Astrocyte (in vitro differentiated cells and primary cell): Measurements from ENCODE around the gene FHIT. TPM values are rescaled to one million over a fixed set of nuclear protein-coding genes. Genes with fewer than 3 reads are reported as not detected.

Experiments
- DNase-seq: peaks from one replicate; pipeline ENCODE4 v3.0.0-alpha.2; 2010; ENCODE audit warnings: low read depth
- FAIRE-seq: peaks from 2 replicates; lab custom pipeline; 2011; peaks lifted over from hg19 to GRCh38; lab: Jason Lieb, UNC
- H2AFZ ChIP-seq: 2 replicates; pipeline ENCODE4 v1.6.0; 2012; ENCODE audit warnings: low read depth, low read length, inconsistent platforms
- H3K27ac ChIP-seq: 2 replicates; pipeline ENCODE4 v1.5.1; 2011; ENCODE audit warnings: low read depth, low read length, inconsistent platforms
- H3K27me3 ChIP-seq: 2 replicates; pipeline ENCODE4 v1.6.0; 2011; ENCODE audit warnings: low read length, inconsistent platforms; ENCODE audit not compliant: insufficient read depth
- H3K36me3 ChIP-seq: 2 replicates; pipeline ENCODE4 v1.5.1; 2011; ENCODE audit warnings: low read length, inconsistent platforms; ENCODE audit not compliant: insufficient read depth
- H3K4me1 ChIP-seq: 2 replicates; pipeline ENCODE4 v1.5.1; 2011; ENCODE audit warnings: low read length, inconsistent platforms; ENCODE audit not compliant: insufficient read depth
- H3K4me2 ChIP-seq: 2 replicates; pipeline ENCODE4 v1.6.0; 2012; ENCODE audit warnings: low read length, inconsistent platforms
- H3K4me3 ChIP-seq: 2 replicates; pipeline ENCODE4 v1.5.1; 2011; ENCODE audit warnings: low read depth, mild to moderate bottlenecking, low read length, inconsistent platforms; ENCODE audit not compliant: insufficient read depth
- H3K79me2 ChIP-seq: 2 replicates; pipeline ENCODE4 v1.6.0; 2012; ENCODE audit warnings: mild to moderate bottlenecking, low read length, inconsistent platforms; ENCODE audit not compliant: insufficient read depth
- H3K9ac ChIP-seq: 2 replicates; pipeline ENCODE4 v1.6.0; 2012; ENCODE audit warnings: mild to moderate bottlenecking, low read length, inconsistent platforms
- H3K9me3 ChIP-seq: 2 replicates; pipeline ENCODE4 v1.5.1; 2012; ENCODE audit warnings: low read depth, mild to moderate bottlenecking, low read length, inconsistent platforms; ENCODE audit not compliant: insufficient read depth
- H4K20me1 ChIP-seq: 2 replicates; pipeline ENCODE4 v1.6.0; 2012; ENCODE audit warnings: low read length, inconsistent platforms; ENCODE audit not compliant: insufficient read depth
- H3K27ac Mint-ChIP-seq: one replicate; pipeline ENCODE4 v1.8.0; 2021; ENCODE audit warnings: mild to moderate bottlenecking, mixed read lengths; ENCODE audit not compliant: unreplicated experiment
- H3K27me3 Mint-ChIP-seq: one replicate; pipeline ENCODE4 v1.8.0; 2021; ENCODE audit warnings: low read depth, mixed read lengths; ENCODE audit not compliant: unreplicated experiment
- H3K36me3 Mint-ChIP-seq: one replicate; pipeline ENCODE4 v1.8.0; 2021; ENCODE audit warnings: low read depth, mixed read lengths; ENCODE audit not compliant: unreplicated experiment
- H3K4me1 Mint-ChIP-seq: one replicate; pipeline ENCODE4 v1.8.0; 2021; ENCODE audit warnings: low read depth, mixed read lengths; ENCODE audit not compliant: unreplicated experiment
- H3K4me3 Mint-ChIP-seq: one replicate; pipeline ENCODE4 v1.8.0; 2021; ENCODE audit warnings: mild to moderate bottlenecking, moderate library complexity, mixed read lengths; ENCODE audit not compliant: unreplicated experiment
- H3K9me3 Mint-ChIP-seq: one replicate; pipeline ENCODE4 v1.8.0; 2021; ENCODE audit warnings: mild to moderate bottlenecking, mixed read lengths; ENCODE audit not compliant: unreplicated experiment
- EZH2 ChIP-seq: IDR thresholded peaks from 2 replicates; pipeline ENCODE4 v1.6.1; 2012; ENCODE audit warnings: mild to moderate bottlenecking, low read length, inconsistent platforms; ENCODE audit not compliant: insufficient read depth
- total RNA-seq: library from RNA; stranded (reverse); gene quantifications from 2 replicates; pipeline ENCODE4 v1.2.1, GENCODE V29; 2021
- TF ChIP-seq, protein P1 (sequence below): IDR thresholded peaks from 2 replicates; pipeline ENCODE4 v1.5.1; 2011; ENCODE audit warnings: low read depth, mild to moderate bottlenecking, inconsistent platforms, low read length, moderate library complexity; ENCODE audit not compliant: insufficient read depth

FHIT gene
- total RNA-seq, 1 donor from 2014 or later, result 6.7 TPM

DNA sequence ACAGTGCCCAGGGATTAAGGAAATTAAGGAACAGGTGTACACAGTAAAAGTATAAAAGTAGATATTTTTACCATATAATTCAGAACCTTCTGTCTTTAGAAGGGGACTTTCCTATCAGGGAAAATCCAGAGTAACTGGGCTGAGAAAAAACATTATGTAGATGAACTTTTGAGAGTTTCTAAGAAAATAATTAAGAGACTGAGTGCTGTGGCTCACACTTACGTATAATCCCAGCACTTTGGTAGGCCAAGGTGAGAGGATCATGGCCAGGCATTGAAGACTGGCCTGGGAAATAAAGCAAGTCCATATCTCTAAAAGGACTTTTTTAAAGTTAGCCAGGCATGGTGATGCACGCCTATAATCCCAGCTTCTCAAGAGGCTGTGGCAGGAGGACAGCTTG, 1021.8 kb downstream of the FHIT start:
- no peak overlapping the region for H2AFZ ChIP-seq
- H3K9ac ChIP-seq, result no peak overlapping the region
- Mint-ChIP-seq H3K4me1 (peaks cover 2% of the 10 kb centered on the region), H3K4me3 (no peak overlapping the region), H3K9me3 (peaks cover 1% of the 10 kb centered on the region), H3K27me3 (peaks cover 6% of the 10 kb centered on the region), H3K27ac (no peak overlapping the region), H3K36me3 (no peaks in the 10 kb centered on the region)
- H3K79me2 ChIP-seq, result no peaks in the 10 kb centered on the region
- no peaks in the 10 kb centered on the region for H3K4me1 ChIP-seq
- H3K36me3 ChIP-seq, result no peaks in the 10 kb centered on the region
- no peaks in the 10 kb centered on the region for H3K9me3 ChIP-seq
- FAIRE-seq (no peak), DNase-seq (no peak)
- H3K4me3 ChIP-seq, result no peak overlapping the region
- H4K20me1 ChIP-seq, result no peaks in the 10 kb centered on the region
- no peak for TF ChIP-seq EZH2
- TF ChIP-seq, protein P1, sequence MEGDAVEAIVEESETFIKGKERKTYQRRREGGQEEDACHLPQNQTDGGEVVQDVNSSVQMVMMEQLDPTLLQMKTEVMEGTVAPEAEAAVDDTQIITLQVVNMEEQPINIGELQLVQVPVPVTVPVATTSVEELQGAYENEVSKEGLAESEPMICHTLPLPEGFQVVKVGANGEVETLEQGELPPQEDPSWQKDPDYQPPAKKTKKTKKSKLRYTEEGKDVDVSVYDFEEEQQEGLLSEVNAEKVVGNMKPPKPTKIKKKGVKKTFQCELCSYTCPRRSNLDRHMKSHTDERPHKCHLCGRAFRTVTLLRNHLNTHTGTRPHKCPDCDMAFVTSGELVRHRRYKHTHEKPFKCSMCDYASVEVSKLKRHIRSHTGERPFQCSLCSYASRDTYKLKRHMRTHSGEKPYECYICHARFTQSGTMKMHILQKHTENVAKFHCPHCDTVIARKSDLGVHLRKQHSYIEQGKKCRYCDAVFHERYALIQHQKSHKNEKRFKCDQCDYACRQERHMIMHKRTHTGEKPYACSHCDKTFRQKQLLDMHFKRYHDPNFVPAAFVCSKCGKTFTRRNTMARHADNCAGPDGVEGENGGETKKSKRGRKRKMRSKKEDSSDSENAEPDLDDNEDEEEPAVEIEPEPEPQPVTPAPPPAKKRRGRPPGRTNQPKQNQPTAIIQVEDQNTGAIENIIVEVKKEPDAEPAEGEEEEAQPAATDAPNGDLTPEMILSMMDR, result no peak
- H3K4me2 ChIP-seq, result no peak overlapping the region
- H3K27ac ChIP-seq, result no peak overlapping the region
- H3K27me3 ChIP-seq, result no peaks in the 10 kb centered on the region

DNA sequence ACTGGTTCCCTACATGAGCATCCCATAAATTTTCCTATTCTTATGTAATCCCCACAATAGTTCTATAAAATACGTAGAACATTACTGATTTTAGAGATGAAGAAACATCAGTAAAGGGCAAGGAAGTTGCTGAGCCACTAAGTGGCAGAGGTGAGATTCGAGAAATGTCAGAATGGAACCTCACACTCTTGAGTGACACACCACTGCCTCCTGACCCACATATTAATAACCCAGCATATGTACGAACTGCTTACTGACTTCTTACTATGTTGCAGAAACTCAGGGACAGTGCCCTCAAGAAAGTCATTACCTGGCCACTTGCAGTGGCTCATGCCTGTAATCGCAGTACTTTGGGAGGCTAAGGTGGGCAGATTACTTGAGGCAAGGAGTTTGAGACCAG, 1022.4 kb downstream of the FHIT start:
- no peak overlapping the region for H3K27ac Mint-ChIP-seq

DNA sequence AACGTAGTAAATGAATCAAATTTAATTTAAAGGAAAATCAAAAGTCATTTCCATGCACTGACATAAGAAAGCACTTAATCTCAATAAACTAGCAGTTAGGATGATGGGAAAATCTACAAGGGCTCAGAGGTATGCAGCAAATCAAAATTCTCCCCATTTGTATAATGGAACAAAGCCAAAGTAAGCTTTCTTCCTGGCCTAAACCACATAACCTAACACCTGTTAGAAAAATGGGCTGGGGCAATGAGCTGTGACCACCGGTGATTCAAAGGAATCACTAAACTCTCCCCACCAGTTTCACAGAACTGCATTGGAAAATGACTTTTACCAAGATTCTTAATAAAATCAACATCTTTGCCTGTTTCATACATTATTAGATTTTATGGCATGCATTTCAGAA, 1024.3 kb downstream of the FHIT start:
- H3K27me3 Mint-ChIP-seq, result peaks cover 6% of the 10 kb centered on the region
- no peak overlapping the region for H2AFZ ChIP-seq
- FAIRE-seq, result no peak

More for the DNA sequence above, 1022.4 kb downstream of the FHIT start:
- no peaks in the 10 kb centered on the region for H3K4me1 ChIP-seq
- no peak overlapping the region for H3K27ac ChIP-seq
- no peak overlapping the region for H3K4me3 ChIP-seq
- no peak overlapping the region for H2AFZ ChIP-seq
- no peaks in the 10 kb centered on the region for H3K79me2 ChIP-seq
- no peak overlapping the region for H3K4me2 ChIP-seq
- DNase-seq, result no peak
- no peak overlapping the region for H3K4me3 Mint-ChIP-seq
- H3K9me3 ChIP-seq, result no peaks in the 10 kb centered on the region
- TF ChIP-seq, protein P1, result no peak
- no peak for TF ChIP-seq EZH2
- no peak for FAIRE-seq
- H3K36me3 ChIP-seq, result no peaks in the 10 kb centered on the region
- H3K9ac ChIP-seq, result no peak overlapping the region
- H3K4me1 Mint-ChIP-seq, result peaks cover 2% of the 10 kb centered on the region
- H3K36me3 Mint-ChIP-seq, result no peaks in the 10 kb centered on the region
- H3K27me3 Mint-ChIP-seq, result peaks cover 6% of the 10 kb centered on the region
- H3K27me3 ChIP-seq, result no peaks in the 10 kb centered on the region
- H3K9me3 Mint-ChIP-seq, result peaks cover 1% of the 10 kb centered on the region
- H4K20me1 ChIP-seq, result no peaks in the 10 kb centered on the region

More for the DNA sequence above, 1024.3 kb downstream of the FHIT start:
- no peaks in the 10 kb centered on the region for H3K27me3 ChIP-seq
- H3K79me2 ChIP-seq, result no peaks in the 10 kb centered on the region
- Mint-ChIP-seq H3K9me3 (no peaks in the 10 kb centered on the region), H3K4me1 (peaks cover 2% of the 10 kb centered on the region), H3K4me3 (no peak overlapping the region), H3K27ac (no peak overlapping the region), H3K36me3 (no peaks in the 10 kb centered on the region)
- no peaks in the 10 kb centered on the region for H3K4me1 ChIP-seq
- H3K9me3 ChIP-seq, result no peaks in the 10 kb centered on the region
- DNase-seq, result peak; percentile 1
- no peak overlapping the region for H3K4me2 ChIP-seq
- TF ChIP-seq, protein P1, result no peak
- no peak for TF ChIP-seq EZH2
- no peak overlapping the region for H3K4me3 ChIP-seq
- no peaks in the 10 kb centered on the region for H4K20me1 ChIP-seq
- no peak overlapping the region for H3K9ac ChIP-seq
- no peaks in the 10 kb centered on the region for H3K36me3 ChIP-seq
- H3K27ac ChIP-seq, result no peak overlapping the region
